ENCODE results near the gene ZNF462. TPM values are rescaled to one million over a fixed set of nuclear protein-coding genes. Genes with fewer than 3 reads are reported as not detected.

Gene ZNF462
- total and polyA plus RNA-seq, 2 of the 13 experiments (the other 11 are each of a cell fraction or from before 2014, with no cell fraction given), result not detected

DNA sequence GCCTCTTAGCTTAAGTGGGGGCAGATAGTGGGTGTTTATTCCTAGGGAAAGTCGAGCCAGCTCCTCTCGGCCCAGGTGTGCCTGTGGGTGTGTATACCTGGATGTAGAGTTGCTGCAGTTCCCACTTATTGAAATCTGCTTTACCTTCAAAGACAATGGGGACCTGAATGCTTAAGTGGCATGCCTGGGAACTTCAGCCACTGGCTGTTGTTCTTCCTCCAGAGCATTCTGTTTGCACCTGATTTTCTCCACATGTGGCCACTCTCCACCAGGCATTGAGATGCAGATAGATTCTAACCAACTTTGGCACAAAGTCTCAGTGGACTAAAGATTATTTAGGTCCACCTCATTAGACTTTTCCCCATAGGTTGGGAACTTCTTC, 186.8 kb downstream of the ZNF462 start:
- intact Hi-C loops (cut with micrococcal nuclease; ENCODE audit: unreplicated experiment), result no loop called here
- no peak for ATAC-seq
- ChIA-PET CTCF (ENCODE audit: low intra/inter-chr PET ratio, low total read pairs) (no interaction called here), POLR2A (no interaction called here)
- no peak for DNase-seq (ENCODE audit: low spot score)
- no peak for FAIRE-seq
- H3K79me2 ChIP-seq (ENCODE audit: insufficient read depth, low read length), result no peaks in the 10 kb centered on the region
- 0% methylated on average over 2 of the region's 2 CpGs for WGBS (ENCODE audit: low lambda C conversion rate)
- no peak overlapping the region for H3K4me3 ChIP-seq (replicated peaks in 1 of 3; ENCODE audit: insufficient read depth in 1 of 3, low read depth in 2 of 3, low read length in 3 of 3)
- H4K20me1 ChIP-seq (ENCODE audit: insufficient read depth, low read length), result no peaks in the 10 kb centered on the region
- H3K27me3 ChIP-seq (ENCODE audit: control insufficient read depth in 1 of 2, insufficient read depth in 2 of 2, low read length in 2 of 2), result no peaks in the 10 kb centered on the region
- no peaks in the 10 kb centered on the region for H3K4me1 ChIP-seq (ENCODE audit: insufficient read depth, low read length)
- TF ChIP-seq, protein P1, sequence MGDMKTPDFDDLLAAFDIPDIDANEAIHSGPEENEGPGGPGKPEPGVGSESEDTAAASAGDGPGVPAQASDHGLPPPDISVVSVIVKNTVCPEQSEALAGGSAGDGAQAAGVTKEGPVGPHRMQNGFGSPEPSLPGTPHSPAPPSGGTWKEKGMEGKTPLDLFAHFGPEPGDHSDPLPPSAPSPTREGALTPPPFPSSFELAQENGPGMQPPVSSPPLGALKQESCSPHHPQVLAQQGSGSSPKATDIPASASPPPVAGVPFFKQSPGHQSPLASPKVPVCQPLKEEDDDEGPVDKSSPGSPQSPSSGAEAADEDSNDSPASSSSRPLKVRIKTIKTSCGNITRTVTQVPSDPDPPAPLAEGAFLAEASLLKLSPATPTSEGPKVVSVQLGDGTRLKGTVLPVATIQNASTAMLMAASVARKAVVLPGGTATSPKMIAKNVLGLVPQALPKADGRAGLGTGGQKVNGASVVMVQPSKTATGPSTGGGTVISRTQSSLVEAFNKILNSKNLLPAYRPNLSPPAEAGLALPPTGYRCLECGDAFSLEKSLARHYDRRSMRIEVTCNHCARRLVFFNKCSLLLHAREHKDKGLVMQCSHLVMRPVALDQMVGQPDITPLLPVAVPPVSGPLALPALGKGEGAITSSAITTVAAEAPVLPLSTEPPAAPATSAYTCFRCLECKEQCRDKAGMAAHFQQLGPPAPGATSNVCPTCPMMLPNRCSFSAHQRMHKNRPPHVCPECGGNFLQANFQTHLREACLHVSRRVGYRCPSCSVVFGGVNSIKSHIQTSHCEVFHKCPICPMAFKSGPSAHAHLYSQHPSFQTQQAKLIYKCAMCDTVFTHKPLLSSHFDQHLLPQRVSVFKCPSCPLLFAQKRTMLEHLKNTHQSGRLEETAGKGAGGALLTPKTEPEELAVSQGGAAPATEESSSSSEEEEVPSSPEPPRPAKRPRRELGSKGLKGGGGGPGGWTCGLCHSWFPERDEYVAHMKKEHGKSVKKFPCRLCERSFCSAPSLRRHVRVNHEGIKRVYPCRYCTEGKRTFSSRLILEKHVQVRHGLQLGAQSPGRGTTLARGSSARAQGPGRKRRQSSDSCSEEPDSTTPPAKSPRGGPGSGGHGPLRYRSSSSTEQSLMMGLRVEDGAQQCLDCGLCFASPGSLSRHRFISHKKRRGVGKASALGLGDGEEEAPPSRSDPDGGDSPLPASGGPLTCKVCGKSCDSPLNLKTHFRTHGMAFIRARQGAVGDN (CRISPR knock-in tag; IDR thresholded peaks at IDR 0.05), result no peak
- no peak for TF ChIP-seq ZNF546 (CRISPR knock-in tag; conservative IDR thresholded peaks at IDR 0.05)
- TF ChIP-seq, protein P2, sequence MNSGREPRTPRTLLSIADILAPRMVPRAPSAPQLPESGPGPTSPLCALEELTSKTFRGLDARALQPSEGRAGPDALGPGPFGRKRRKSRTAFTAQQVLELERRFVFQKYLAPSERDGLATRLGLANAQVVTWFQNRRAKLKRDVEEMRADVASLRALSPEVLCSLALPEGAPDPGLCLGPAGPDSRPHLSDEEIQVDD (CRISPR knock-in tag; IDR thresholded peaks at IDR 0.05; ENCODE audit: borderline replicate concordance), result no peak
- TF ChIP-seq NR2F2 (IDR thresholded peaks at IDR 0.05; ENCODE audit: borderline replicate concordance, low read depth), result no peak
- TF ChIP-seq, protein P3, sequence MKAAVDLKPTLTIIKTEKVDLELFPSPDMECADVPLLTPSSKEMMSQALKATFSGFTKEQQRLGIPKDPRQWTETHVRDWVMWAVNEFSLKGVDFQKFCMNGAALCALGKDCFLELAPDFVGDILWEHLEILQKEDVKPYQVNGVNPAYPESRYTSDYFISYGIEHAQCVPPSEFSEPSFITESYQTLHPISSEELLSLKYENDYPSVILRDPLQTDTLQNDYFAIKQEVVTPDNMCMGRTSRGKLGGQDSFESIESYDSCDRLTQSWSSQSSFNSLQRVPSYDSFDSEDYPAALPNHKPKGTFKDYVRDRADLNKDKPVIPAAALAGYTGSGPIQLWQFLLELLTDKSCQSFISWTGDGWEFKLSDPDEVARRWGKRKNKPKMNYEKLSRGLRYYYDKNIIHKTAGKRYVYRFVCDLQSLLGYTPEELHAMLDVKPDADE (CRISPR knock-in tag; IDR thresholded peaks at IDR 0.05), result no peak
- no peak for TF ChIP-seq SRSF1 (optimal IDR thresholded peaks at IDR 0.05; ENCODE audit: low read depth, low read length)
- TF ChIP-seq ZNF790 (CRISPR knock-in tag; IDR thresholded peaks at IDR 0.05; ENCODE audit: borderline replicate concordance), result no peak
- TF ChIP-seq FOXA1 (IDR thresholded peaks at IDR 0.05), result no peak
- no peak for TF ChIP-seq FOXA1 (CRISPR knock-in tag; IDR thresholded peaks at IDR 0.05)
- no peak for TF ChIP-seq ZNF430 (CRISPR knock-in tag; IDR thresholded peaks at IDR 0.05)
- TF ChIP-seq, protein P4, sequence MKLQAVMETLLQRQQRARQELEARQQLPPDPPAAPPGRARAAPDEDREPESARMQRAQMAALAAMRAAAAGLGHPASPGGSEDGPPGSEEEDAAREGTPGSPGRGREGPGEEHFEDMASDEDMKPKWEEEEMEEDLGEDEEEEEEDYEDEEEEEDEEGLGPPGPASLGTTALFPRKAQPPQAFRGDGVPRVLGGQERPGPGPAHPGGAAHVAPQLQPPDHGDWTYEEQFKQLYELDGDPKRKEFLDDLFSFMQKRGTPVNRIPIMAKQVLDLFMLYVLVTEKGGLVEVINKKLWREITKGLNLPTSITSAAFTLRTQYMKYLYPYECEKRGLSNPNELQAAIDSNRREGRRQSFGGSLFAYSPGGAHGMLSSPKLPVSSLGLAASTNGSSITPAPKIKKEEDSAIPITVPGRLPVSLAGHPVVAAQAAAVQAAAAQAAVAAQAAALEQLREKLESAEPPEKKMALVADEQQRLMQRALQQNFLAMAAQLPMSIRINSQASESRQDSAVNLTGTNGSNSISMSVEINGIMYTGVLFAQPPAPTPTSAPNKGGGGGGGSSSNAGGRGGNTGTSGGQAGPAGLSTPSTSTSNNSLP (IDR thresholded peaks at IDR 0.05; ENCODE audit: low read depth, low read length), result no peak
- TF ChIP-seq, protein P5, sequence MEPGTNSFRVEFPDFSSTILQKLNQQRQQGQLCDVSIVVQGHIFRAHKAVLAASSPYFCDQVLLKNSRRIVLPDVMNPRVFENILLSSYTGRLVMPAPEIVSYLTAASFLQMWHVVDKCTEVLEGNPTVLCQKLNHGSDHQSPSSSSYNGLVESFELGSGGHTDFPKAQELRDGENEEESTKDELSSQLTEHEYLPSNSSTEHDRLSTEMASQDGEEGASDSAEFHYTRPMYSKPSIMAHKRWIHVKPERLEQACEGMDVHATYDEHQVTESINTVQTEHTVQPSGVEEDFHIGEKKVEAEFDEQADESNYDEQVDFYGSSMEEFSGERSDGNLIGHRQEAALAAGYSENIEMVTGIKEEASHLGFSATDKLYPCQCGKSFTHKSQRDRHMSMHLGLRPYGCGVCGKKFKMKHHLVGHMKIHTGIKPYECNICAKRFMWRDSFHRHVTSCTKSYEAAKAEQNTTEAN (CRISPR knock-in tag; conservative IDR thresholded peaks at IDR 0.05), result no peak
- TF ChIP-seq ZNF747 (CRISPR knock-in tag; IDR thresholded peaks at IDR 0.05; ENCODE audit: borderline replicate concordance), result no peak
- no peak for TF ChIP-seq ZKSCAN8 (CRISPR knock-in tag; IDR thresholded peaks at IDR 0.05; ENCODE audit: borderline replicate concordance)
- H3K36me3 ChIP-seq (replicated peaks in 1 of 2; ENCODE audit: control insufficient read depth in 1 of 2, insufficient read depth in 2 of 2, low read length in 2 of 2), result no peaks in the 10 kb centered on the region
- H3K9me3 ChIP-seq (ENCODE audit: low read length), result no peaks in the 10 kb centered on the region
- H2AFZ ChIP-seq (ENCODE audit: low read length), result no peak overlapping the region
- in situ Hi-C loops (cut with HindIII; ENCODE audit: extremely low pct_ligation_motif_present, low pct_unique_long_range_greater_than_20kb), result no loop called here
- BruUV-seq (replicated peaks), result no TSS peak
- no peak overlapping the region for H3K4me2 ChIP-seq (ENCODE audit: low read depth, low read length)
- no peak overlapping the region for H3K27ac ChIP-seq (ENCODE audit: extremely low read length, insufficient read depth, low read length)
- H3K9ac ChIP-seq (ENCODE audit: insufficient read depth, low read depth, low read length), result no peak overlapping the region
